RWPE2 (cell line): Measurements from ENCODE around the gene FOXM1.
A peak's percentile ranks its signal among the peaks of the same experiment; 100 is the strongest.

Experiments
- ATAC-seq: fragments of 200-7000 bp; cut with Tn5 transposase; 3 replicates; pipeline ENCODE4 v1.9.1; 2021; ENCODE audit warnings: low read depth
- DNase-seq: peaks from one replicate; pipeline ENCODE4 v3.0.0-alpha.2; 2020; ENCODE audit warnings: low spot score
- H3K27ac ChIP-seq: fragments of 450-650 bp; 2 replicates; pipeline ENCODE4 v1.5.1; 2017; ENCODE audit warnings: mild to moderate bottlenecking; ENCODE audit not compliant: poor library complexity, severe bottlenecking
- H3K27me3 ChIP-seq: fragments of 250-450 bp; sonication (Bioruptor Pico); 2 replicates; pipeline ENCODE4 v1.5.1; 2021; ENCODE audit warnings: mild to moderate bottlenecking, moderate library complexity; ENCODE audit not compliant: insufficient read depth, poor library complexity, severe bottlenecking
- H3K36me3 ChIP-seq: fragments of 250-450 bp; sonication (Bioruptor Pico); 2 replicates; pipeline ENCODE4 v1.5.1; 2020; ENCODE audit warnings: low read depth, mild to moderate bottlenecking, moderate library complexity
- H3K4me1 ChIP-seq: fragments of 250-450 bp; sonication (Bioruptor Pico); 2 replicates; pipeline ENCODE4 v1.5.1; 2021; ENCODE audit warnings: mild to moderate bottlenecking, moderate library complexity; ENCODE audit not compliant: insufficient read depth, poor library complexity, severe bottlenecking
- H3K4me3 ChIP-seq: fragments of 250-450 bp; sonication (Bioruptor Pico); 2 replicates; pipeline ENCODE4 v1.5.1; 2021; ENCODE audit warnings: mild to moderate bottlenecking, moderate library complexity; ENCODE audit not compliant: severe bottlenecking
- H3K9me3 ChIP-seq: fragments of 250-450 bp; sonication (Bioruptor Pico); 2 replicates; pipeline ENCODE4 v1.5.1; 2021; ENCODE audit warnings: mild to moderate bottlenecking, moderate library complexity; ENCODE audit not compliant: severe bottlenecking
- CTCF ChIP-seq: fragments of 450-650 bp; IDR thresholded peaks from one replicate; pipeline ENCODE4 v1.5.1; 2017; ENCODE audit warnings: mild to moderate bottlenecking, moderate library complexity; ENCODE audit not compliant: poor library complexity, severe bottlenecking

FOXM1 gene

GRCh38 chr12:2823483-2823882 is 53.5 kb downstream of the FOXM1 start:
- Histone ChIP-seq H3K27me3 (no peaks in the 10 kb centered on the region), H3K9me3 (no peaks in the 10 kb centered on the region), H3K4me1 (no peaks in the 10 kb centered on the region), H3K27ac (no peak overlapping the region), H3K36me3 (peaks cover 67% of the 10 kb centered on the region), H3K4me3 (no peak overlapping the region)
- no peak for DNase-seq
- ATAC-seq, result no peak
- no peak for TF ChIP-seq CTCF

GRCh38 chr12:2820432-2820831 is 56.5 kb downstream of the FOXM1 start:
- no peak for TF ChIP-seq CTCF
- Histone ChIP-seq H3K9me3 (no peaks in the 10 kb centered on the region), H3K27ac (no peak overlapping the region), H3K4me3 (no peak overlapping the region), H3K4me1 (no peaks in the 10 kb centered on the region), H3K36me3 (peaks cover 72% of the 10 kb centered on the region), H3K27me3 (no peaks in the 10 kb centered on the region)
- no peak for DNase-seq
- no peak for ATAC-seq

GRCh38 chr12:2819810-2820209 is 57.2 kb downstream of the FOXM1 start:
- no peak for TF ChIP-seq CTCF
- Histone ChIP-seq H3K27ac (no peak overlapping the region), H3K27me3 (no peaks in the 10 kb centered on the region), H3K36me3 (peaks cover 67% of the 10 kb centered on the region), H3K9me3 (no peaks in the 10 kb centered on the region), H3K4me3 (no peak overlapping the region), H3K4me1 (no peaks in the 10 kb centered on the region)
- DNase-seq (no peak), ATAC-seq (no peak)

- peaks cover 8% of the 10 kb centered on the region for H3K4me1 ChIP-seq
- H3K36me3 ChIP-seq, result peaks cover 26% of the 10 kb centered on the region
- DNase-seq (no peak), ATAC-seq (peak; percentile 51)
- peak overlapping the region; percentile 76 for H3K4me3 ChIP-seq
- no peaks in the 10 kb centered on the region for H3K9me3 ChIP-seq
- H3K27me3 ChIP-seq, result no peaks in the 10 kb centered on the region
- TF ChIP-seq CTCF, result peak; percentile 89
- peak overlapping the region; percentile 59 for H3K27ac ChIP-seq
Observed at GRCh38 chr12:2813214-2814185, 63.5 kb downstream of the FOXM1 start.
